Tibial artery (tissue), 4 donors: ENCODE results near the gene KRT33A.

Source experiments
- DNase-seq, 2 donors: peaks; one replicate each; pipeline ENCODE4 v3.0.0-alpha.2; 2019
- H3K27ac ChIP-seq, 2 donors: fragments of 200-600 bp; sonication (generic) in 1 of 2; 1 replicate in 1 of 2; 2 replicates in 1 of 2; pipeline ENCODE4 v1.5.1; 2018 to 2019; ENCODE audit warnings: mild to moderate bottlenecking in 1 of 2
- H3K27me3 ChIP-seq, 2 donors: fragments of 200-600 bp; sonication (generic) in 1 of 2; one replicate each; pipeline versions ENCODE4 v1.5.1 to v1.6.0; 2016 to 2019
- H3K36me3 ChIP-seq, 3 donors: fragments of 200-600 bp; sonication (generic) in 2 of 3; one replicate each; pipeline ENCODE4 v1.5.1; 2016 to 2019; ENCODE audit warnings: mild to moderate bottlenecking in 2 of 3
- H3K4me1 ChIP-seq, 4 donors: fragments of 200-600 bp; sonication (generic) in 2 of 4; 1 replicate in 3 of 4; 2 replicates in 1 of 4; pipeline ENCODE4 v1.5.1; 2016 to 2019
- H3K4me3 ChIP-seq, 2 donors: fragments of 200-600 bp; sonication (generic) in 1 of 2; 1 replicate in 1 of 2; 2 replicates in 1 of 2; pipeline ENCODE4 v1.5.1; 2018 to 2019; ENCODE audit warnings: mild to moderate bottlenecking in 2 of 2
- H3K9me3 ChIP-seq, 3 donors: fragments of 200-600 bp; sonication (generic) in 1 of 3; one replicate each; pipeline ENCODE4 v1.5.1; 2016 to 2019
- CTCF ChIP-seq, 2 experiments: fragments of 200-600 bp in 1 of 2; fragments of 450-650 bp in 1 of 2; IDR thresholded peaks; one replicate each; pipeline ENCODE4 v1.5.1; 2017 to 2019; ENCODE audit warnings: antibody characterized with exemption in 2 of 2, mild to moderate bottlenecking in 1 of 2, moderate library complexity in 1 of 2
- intact Hi-C: fragments of 100-400 bp; cut with DNase I; formaldehyde crosslinking; loops from one replicate; pipeline ENCODE4 v1.15.0; 2023; ENCODE audit warnings: low total_unique reads

The KRT33A gene

GRCh38 chr17:41331606-41332005 lies 19.0 kb downstream of the KRT33A start:
- Histone ChIP-seq H3K4me1 (peaks cover 0 to 8% (median 0%) of the 10 kb centered on the region in 4 donors), H3K36me3 (no peaks in the 10 kb centered on the region), H3K9me3 (no peaks in the 10 kb centered on the region), H3K27ac (no peak overlapping the region), H3K4me3 (no peak overlapping the region), H3K27me3 (peaks cover 0 to 23% of the 10 kb centered on the region in 2 donors)
- DNase-seq: no peak
- intact Hi-C loops: no loop called here
- no peak for TF ChIP-seq CTCF (IDR thresholded peaks at IDR 0.05)

GRCh38 chr17:41329279-41329948 lies 21.2 kb downstream of the KRT33A start:
- no peaks in the 10 kb centered on the region for H3K9me3 ChIP-seq
- H3K36me3 ChIP-seq: no peaks in the 10 kb centered on the region
- no peak for DNase-seq
- H3K4me3 ChIP-seq: no peak overlapping the region
- H3K27me3 ChIP-seq: peaks cover 0 to 16% of the 10 kb centered on the region in 2 donors
- peak; percentile 48 to 50 for TF ChIP-seq CTCF (IDR thresholded peaks at IDR 0.05)
- no peak overlapping the region for H3K27ac ChIP-seq
- intact Hi-C loops: loop anchor here (10.0 kb wide), 1 partner anchor 415 kb away; no protein-coding TSS in a partner anchor
- H3K4me1 ChIP-seq: no peaks in the 10 kb centered on the region

- Histone ChIP-seq H3K27me3 (peaks cover 0 to 13% of the 10 kb centered on the region in 2 donors), H3K9me3 (no peaks in the 10 kb centered on the region), H3K4me3 (no peak overlapping the region), H3K27ac (no peak overlapping the region), H3K4me1 (no peaks in the 10 kb centered on the region), H3K36me3 (no peaks in the 10 kb centered on the region)
- TF ChIP-seq CTCF (IDR thresholded peaks at IDR 0.05): no peak
- intact Hi-C loops: loop anchor here (10.0 kb wide), 1 partner anchor 413 kb away; no protein-coding TSS in a partner anchor
- no peak for DNase-seq
These were observed 22.4 kb downstream of the KRT33A start for GRCh38 chr17:41328207-41328606.

- Histone ChIP-seq H3K4me3 (no peak overlapping the region), H3K27me3 (peaks cover 0 to 11% of the 10 kb centered on the region in 2 donors), H3K4me1 (no peaks in the 10 kb centered on the region), H3K36me3 (no peaks in the 10 kb centered on the region), H3K9me3 (no peaks in the 10 kb centered on the region), H3K27ac (no peak overlapping the region)
- no peak for TF ChIP-seq CTCF (IDR thresholded peaks at IDR 0.05)
- DNase-seq: no peak
- intact Hi-C loops: loop anchor here (10.0 kb wide), 1 partner anchor 413 kb away; no protein-coding TSS in a partner anchor
These were observed 23.1 kb downstream of the KRT33A start for GRCh38 chr17:41327411-41328120.

- no peak for TF ChIP-seq CTCF (IDR thresholded peaks at IDR 0.05)
- intact Hi-C loops: loop anchor here (10.0 kb wide), 1 partner anchor 412 kb away; no protein-coding TSS in a partner anchor
- DNase-seq: no peak
- Histone ChIP-seq H3K27me3 (peaks cover 0 to 3% of the 10 kb centered on the region in 2 donors), H3K4me3 (no peak overlapping the region), H3K9me3 (no peaks in the 10 kb centered on the region), H3K27ac (no peak overlapping the region), H3K4me1 (no peaks in the 10 kb centered on the region), H3K36me3 (no peaks in the 10 kb centered on the region)
These were observed 24.2 kb downstream of the KRT33A start for GRCh38 chr17:41326173-41327145.
